Testis (tissue), 3 donors: Measurements from ENCODE around the gene COL4A2. TPM values are rescaled to one million over a fixed set of nuclear protein-coding genes. Genes with fewer than 3 reads are reported as not detected.

Source experiments
- DNase-seq: peaks from one replicate; pipeline ENCODE4 v3.0.0-alpha.2; 2019
- H3K27ac ChIP-seq, 2 donors: fragments of 200-600 bp; sonication (generic); one replicate each; pipeline ENCODE4 v1.5.1; 2019
- H3K27me3 ChIP-seq: fragments of 200-600 bp; sonication (generic); one replicate; pipeline ENCODE4 v1.5.1; 2019
- H3K36me3 ChIP-seq: fragments of 200-600 bp; sonication (generic); one replicate; pipeline ENCODE4 v1.5.1; 2017; ENCODE audit warnings: low read depth; ENCODE audit errors: missing control alignments
- H3K4me1 ChIP-seq: fragments of 200-600 bp; sonication (generic); one replicate; pipeline ENCODE4 v1.5.1; 2019
- H3K4me3 ChIP-seq, 2 donors: fragments of 200-600 bp; sonication (generic); one replicate each; pipeline ENCODE4 v1.5.1; 2017 to 2019
- H3K9me3 ChIP-seq: fragments of 200-600 bp; sonication (generic); one replicate; pipeline ENCODE4 v1.5.1; 2017
- POLR2A ChIP-seq: fragments of 450-650 bp; IDR thresholded peaks from one replicate; pipeline ENCODE4 v1.6.1; 2017; ENCODE audit warnings: antibody characterized with exemption, mild to moderate bottlenecking, moderate library complexity
- WGBS, 2 donors: methylation state at CpG; one replicate each; pipeline ENCODE4 v1.1.5; 2018; 5-methylcytosine and 5-hydroxymethylcytosine counted together
- intact Hi-C: fragments of 100-400 bp; cut with DNase I; formaldehyde crosslinking; loops from one replicate; pipeline ENCODE4 v1.15.1; 2023; ENCODE audit warnings: low total_unique reads
- polyA plus RNA-seq: library from polyadenylated mRNA; stranded (reverse); fragments of 350-450 nt; fragmentation: Illumina TruSeq; extraction: RNeasy Lipid Tissue Mini Kit (QIAGEN cat#74804); gene quantifications from one replicate; pipeline ENCODE4 v1.2.3, GENCODE V29; 2014; ENCODE audit warnings: low read depth, low replicate concordance; ENCODE audit not compliant: insufficient read depth
- total RNA-seq, 2 donors: library from RNA; depleted of rRNA; stranded (reverse); fragments of >200 nt; gene quantifications; one replicate each; pipeline ENCODE4 v1.2.3, GENCODE V29; 2016
- TF ChIP-seq, protein P1 (sequence below), 3 experiments: fragments of 450-650 bp in 2 of 3; fragments of 200-600 bp in 1 of 3; sonication (generic) in 1 of 3; IDR thresholded peaks; one replicate each; pipeline ENCODE4 v1.5.1; 2016 to 2019; ENCODE audit warnings: antibody characterized with exemption in 3 of 3, mild to moderate bottlenecking in 2 of 3, moderate library complexity in 1 of 3

The COL4A2 gene
- total and polyA plus RNA-seq, 3 donors from 2014 or later: 69.1 to 89.9 (median 81.0) TPM

DNA sequence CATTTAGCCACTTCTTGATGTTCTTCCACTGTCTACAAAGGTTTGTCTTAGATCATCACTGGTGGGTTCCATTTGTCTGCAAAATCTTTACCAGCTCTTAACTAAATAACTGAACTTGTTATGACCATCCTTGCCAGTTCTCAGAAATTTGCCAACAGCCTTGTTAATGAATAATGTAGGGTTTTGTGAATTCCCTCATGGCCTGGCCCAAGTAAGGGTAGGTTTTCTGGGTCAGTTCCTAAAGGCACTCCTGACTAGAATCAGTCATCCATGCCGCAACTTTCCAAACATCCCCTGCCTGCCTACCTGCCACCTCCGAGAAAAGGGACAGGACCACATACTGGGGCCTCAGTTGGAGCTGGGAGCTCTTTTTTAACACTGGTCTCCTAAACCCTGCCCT is 4.1 kb upstream of the COL4A2 start:
- intact Hi-C loops: no loop called here
- no peak overlapping the region for H3K4me3 ChIP-seq
- H3K4me1 ChIP-seq: no peaks in the 10 kb centered on the region
- no peaks in the 10 kb centered on the region for H3K36me3 ChIP-seq
- DNase-seq: no peak
- H3K9me3 ChIP-seq: no peaks in the 10 kb centered on the region
- H3K27me3 ChIP-seq: no peaks in the 10 kb centered on the region
- no peak for TF ChIP-seq POLR2A
- TF ChIP-seq, protein P1, sequence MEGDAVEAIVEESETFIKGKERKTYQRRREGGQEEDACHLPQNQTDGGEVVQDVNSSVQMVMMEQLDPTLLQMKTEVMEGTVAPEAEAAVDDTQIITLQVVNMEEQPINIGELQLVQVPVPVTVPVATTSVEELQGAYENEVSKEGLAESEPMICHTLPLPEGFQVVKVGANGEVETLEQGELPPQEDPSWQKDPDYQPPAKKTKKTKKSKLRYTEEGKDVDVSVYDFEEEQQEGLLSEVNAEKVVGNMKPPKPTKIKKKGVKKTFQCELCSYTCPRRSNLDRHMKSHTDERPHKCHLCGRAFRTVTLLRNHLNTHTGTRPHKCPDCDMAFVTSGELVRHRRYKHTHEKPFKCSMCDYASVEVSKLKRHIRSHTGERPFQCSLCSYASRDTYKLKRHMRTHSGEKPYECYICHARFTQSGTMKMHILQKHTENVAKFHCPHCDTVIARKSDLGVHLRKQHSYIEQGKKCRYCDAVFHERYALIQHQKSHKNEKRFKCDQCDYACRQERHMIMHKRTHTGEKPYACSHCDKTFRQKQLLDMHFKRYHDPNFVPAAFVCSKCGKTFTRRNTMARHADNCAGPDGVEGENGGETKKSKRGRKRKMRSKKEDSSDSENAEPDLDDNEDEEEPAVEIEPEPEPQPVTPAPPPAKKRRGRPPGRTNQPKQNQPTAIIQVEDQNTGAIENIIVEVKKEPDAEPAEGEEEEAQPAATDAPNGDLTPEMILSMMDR (IDR thresholded peaks at IDR 0.05): no peak
- no peak overlapping the region for H3K27ac ChIP-seq
- 90 to 95% methylated on average over 2 of the region's 2 CpGs for WGBS, 2 donors

DNA sequence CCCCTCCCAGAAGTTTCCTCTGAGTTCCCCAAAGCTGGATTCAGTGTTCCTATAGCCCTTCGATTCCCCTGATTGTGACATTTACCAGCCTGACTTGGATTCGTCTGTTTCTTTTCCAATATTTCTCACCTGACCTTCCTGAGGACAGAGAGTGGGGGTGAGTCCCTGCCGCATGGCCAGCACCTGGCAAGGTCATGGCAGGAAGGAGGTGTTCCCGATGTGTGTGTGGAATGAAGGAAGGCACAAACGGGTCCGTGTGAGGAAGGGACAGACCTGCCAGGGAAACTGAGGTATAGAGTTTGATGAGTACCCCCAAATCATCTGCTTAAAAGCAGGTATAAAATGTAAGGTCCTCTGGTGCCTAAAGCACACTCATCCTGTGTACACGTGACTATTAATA is 3.4 kb upstream of the COL4A2 start:
- TF ChIP-seq POLR2A: no peak
- TF ChIP-seq, protein P1 (IDR thresholded peaks at IDR 0.05): no peak
- H3K4me3 ChIP-seq: no peak overlapping the region
- DNase-seq: no peak
- WGBS, 2 donors: 73 to 77% methylated on average over 7 of the region's 7 CpGs
- H3K36me3 ChIP-seq: no peaks in the 10 kb centered on the region
- H3K27me3 ChIP-seq: no peaks in the 10 kb centered on the region
- intact Hi-C loops: no loop called here
- H3K4me1 ChIP-seq: no peaks in the 10 kb centered on the region
- peak overlapping the region in 1 of 2 donors; percentile 30 for H3K27ac ChIP-seq
- H3K9me3 ChIP-seq: no peaks in the 10 kb centered on the region

DNA sequence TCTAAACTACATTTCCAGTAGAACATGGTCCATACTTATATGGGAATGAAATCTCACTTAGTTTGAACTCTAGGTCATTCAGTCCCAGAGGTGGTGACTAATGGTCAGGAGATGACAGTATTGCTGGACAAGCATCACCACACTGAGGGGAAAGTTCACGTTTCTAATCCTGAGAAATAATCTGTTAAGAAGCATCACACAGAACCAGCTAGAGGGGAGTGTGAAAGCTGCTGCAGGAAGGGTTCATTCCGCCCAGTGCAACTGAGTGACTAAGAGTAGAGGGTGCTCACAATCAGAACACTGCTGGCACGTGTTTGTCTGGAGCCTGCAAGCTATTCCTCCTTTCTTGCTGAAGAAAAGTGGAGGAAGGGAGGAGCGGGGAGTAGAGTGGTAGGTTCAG is 2.8 kb upstream of the COL4A2 start:
- TF ChIP-seq, protein P1 (IDR thresholded peaks at IDR 0.05): no peak
- no peak for TF ChIP-seq POLR2A
- 65 to 67% methylated on average over 4 of the region's 4 CpGs for WGBS, 2 donors
- no peaks in the 10 kb centered on the region for H3K4me1 ChIP-seq
- no peaks in the 10 kb centered on the region for H3K36me3 ChIP-seq
- H3K9me3 ChIP-seq: no peaks in the 10 kb centered on the region
- no peaks in the 10 kb centered on the region for H3K27me3 ChIP-seq
- intact Hi-C loops: no loop called here
- no peak for DNase-seq
- peak overlapping the region in 1 of 2 donors; percentile 30 for H3K27ac ChIP-seq
- no peak overlapping the region for H3K4me3 ChIP-seq

DNA sequence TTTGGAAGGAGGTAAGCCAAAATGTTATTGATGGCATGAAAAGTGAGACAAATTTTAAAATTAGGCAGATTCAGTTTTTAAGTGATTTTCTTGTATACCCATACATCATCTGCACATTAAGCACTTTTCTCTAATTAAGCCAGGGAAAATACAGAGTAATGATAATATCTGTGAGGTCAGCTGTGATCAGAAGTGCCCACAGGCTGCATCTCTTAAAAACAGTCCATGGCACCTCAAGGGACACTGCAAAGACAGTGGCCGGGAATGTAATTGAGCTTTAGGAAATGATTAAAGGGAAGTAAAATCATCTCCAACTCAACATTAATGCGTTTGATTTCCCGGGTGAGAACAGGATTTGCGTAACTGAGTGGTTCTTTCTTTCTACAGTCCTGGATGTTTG is 2.1 kb upstream of the COL4A2 start:
- Histone ChIP-seq H3K9me3 (no peaks in the 10 kb centered on the region), H3K27me3 (no peaks in the 10 kb centered on the region), H3K4me1 (no peaks in the 10 kb centered on the region), H3K27ac (peak overlapping the region in 1 of 2 donors; percentile 92), H3K4me3 (no peak overlapping the region), H3K36me3 (no peaks in the 10 kb centered on the region)
- TF ChIP-seq, protein P1 (IDR thresholded peaks at IDR 0.05): no peak
- TF ChIP-seq POLR2A: no peak
- WGBS, 2 donors: 51 to 68% methylated on average over 4 of the region's 4 CpGs
- no peak for DNase-seq
- intact Hi-C loops: no loop called here

- TF ChIP-seq, protein P1 (IDR thresholded peaks at IDR 0.05): no peak
- Histone ChIP-seq H3K4me1 (no peaks in the 10 kb centered on the region), H3K27me3 (no peaks in the 10 kb centered on the region), H3K27ac (peak overlapping the region; percentile 85 to 92), H3K36me3 (no peaks in the 10 kb centered on the region), H3K4me3 (peak overlapping the region; percentile 77 to 84), H3K9me3 (no peaks in the 10 kb centered on the region)
- intact Hi-C loops: no loop called here
- 35 to 42% methylated on average over 2 of the region's 2 CpGs for WGBS, 2 donors
- no peak for DNase-seq
Measured at GRCh38 chr13:110305544-110305943, 1.5 kb upstream of the COL4A2 start.
